Ovary (tissue), 9 donors: ENCODE data around the gene DNAH8. TPM values are rescaled to one million over a fixed set of nuclear protein-coding genes. Genes with fewer than 3 reads are reported as not detected.

ENCODE experiments used
- DNase-seq, 5 donors: peaks; one replicate each; pipeline ENCODE4 v3.0.0-alpha.2; 2019 to 2020
- H3K27ac ChIP-seq, 2 donors: fragments of 200-600 bp; one replicate each; pipeline versions ENCODE4 v1.5.1 to v1.8.0; 2019 to 2022
- H3K27me3 ChIP-seq: fragments of 200-600 bp; one replicate; pipeline ENCODE4 v1.8.0; 2022
- H3K36me3 ChIP-seq: fragments of 200-600 bp; sonication (generic); one replicate; pipeline ENCODE4 v1.5.1; 2019
- H3K4me1 ChIP-seq: one replicate; pipeline ENCODE4 v1.8.1; 2013; ENCODE audit warnings: mild to moderate bottlenecking, moderate library complexity; ENCODE audit not compliant: insufficient read depth
- H3K4me3 ChIP-seq: fragments of 200-600 bp; sonication (generic); one replicate; pipeline ENCODE4 v1.5.1; 2017
- H3K9me3 ChIP-seq, 2 donors: fragments of 200-600 bp in 1 of 2; sonication (generic) in 1 of 2; one replicate each; pipeline versions ENCODE4 v1.5.1 to v1.8.1; 2013 to 2019; ENCODE audit warnings: mild to moderate bottlenecking in 1 of 2, moderate library complexity in 1 of 2
- CTCF ChIP-seq, 3 donors: fragments of 450-650 bp in 2 of 3; fragments of 200-600 bp in 1 of 3; IDR thresholded peaks; one replicate each; pipeline versions ENCODE4 v1.5.1 to v1.8.0; 2016 to 2022; ENCODE audit warnings: antibody characterized with exemption in 3 of 3, mild to moderate bottlenecking in 1 of 3
- EP300 ChIP-seq: sonication (generic); formaldehyde crosslinking; IDR thresholded peaks from one replicate; pipeline ENCODE4 v1.6.1; 2017; ENCODE audit warnings: antibody characterized with exemption
- POLR2A ChIP-seq: fragments of 450-650 bp; IDR thresholded peaks from one replicate; pipeline ENCODE4 v1.6.1; 2017; ENCODE audit warnings: antibody characterized with exemption, mild to moderate bottlenecking, moderate library complexity
- WGBS, 3 donors: extraction: QIAGEN DNeasy Blood & Tissue Kit in 1 of 3; methylation state at CpG; one replicate each; pipeline versions ENCODE4 v1.1.5 to v1.1.7; 2013 to 2017; 5-methylcytosine and 5-hydroxymethylcytosine counted together
- intact Hi-C, 4 donors: fragments of 100-400 bp; cut with DNase I; formaldehyde crosslinking; loops; one replicate each; pipeline versions ENCODE4 v1.11.0 to v1.15.1; 2022 to 2023
- polyA plus RNA-seq, 2 donors: library from polyadenylated mRNA; stranded (reverse); fragments of 200-250 nt in 1 of 2; fragments of 350-450 nt in 1 of 2; fragmentation: Illumina TruSeq in 1 of 2; extraction: RNeasy Lipid Tissue Mini Kit (QIAGEN cat#74804) in 1 of 2; gene quantifications; one replicate each; pipeline ENCODE4 v1.2.3, GENCODE V29; 2013 to 2014
- total RNA-seq, 7 donors: library from RNA; depleted of rRNA in 2 of 7; stranded (reverse); fragments of >200 nt in 2 of 7; fragmentation: NEBNext Ultra II Directional in 3 of 7; extraction: Animal tissue kit (Norgen Biotek cat#: 25700) in 3 of 7; gene quantifications; one replicate each; pipeline versions ENCODE4 v1.1.0 to v1.2.4, GENCODE V29; 2016 to 2023
- donor health status: DM: no; HTN: no; CAD: no; lungs with moderate emphysema.
- donor health status: DM: no; HTN: no; CAD: no.
- donor health status: Bipolar disorder and iron deficiency.
- donor health status: DM: yes; HTN: yes; CAD: no.
- donor health status: DM: no; HTN: no; CAD: no.
- donor health status: DM: yes; HTN: yes; CAD: no.

DNAH8 gene
- total and polyA plus RNA-seq, 9 donors, result under 0.01 to 0.08 (median 0.01) TPM; not detected in 4

DNA sequence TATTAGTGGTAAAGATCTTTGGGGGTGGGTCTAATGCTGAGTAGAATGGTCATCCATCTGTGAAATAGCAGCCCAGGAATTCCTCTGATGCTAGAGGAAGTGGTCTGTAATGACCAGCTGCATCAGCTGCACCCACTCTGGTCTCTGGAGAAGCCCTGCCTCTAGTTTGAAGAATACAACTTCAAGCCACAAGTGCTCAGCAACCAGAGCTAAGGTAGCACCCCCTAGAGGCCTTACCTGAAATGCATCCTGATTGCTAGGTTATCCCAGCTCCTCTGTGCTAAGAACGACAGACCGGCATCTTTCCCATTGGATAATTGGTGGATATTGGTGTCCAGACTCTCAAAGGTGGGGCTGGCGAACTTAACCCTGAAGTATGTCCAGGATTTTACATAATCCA lies 58.2 kb downstream of the DNAH8 start:
- TF ChIP-seq EP300, result no peak
- TF ChIP-seq POLR2A, result no peak
- TF ChIP-seq CTCF (IDR thresholded peaks at IDR 0.05), result no peak
- Histone ChIP-seq H3K27ac (no peak overlapping the region), H3K36me3 (no peaks in the 10 kb centered on the region), H3K4me1 (no peaks in the 10 kb centered on the region), H3K4me3 (no peak overlapping the region), H3K9me3 (no peaks in the 10 kb centered on the region), H3K27me3 (no peaks in the 10 kb centered on the region)
- no peak for DNase-seq
- WGBS, 3 donors, result 73 to 86% (median 83%) methylated on average over 3 of the region's 3 CpGs
- intact Hi-C loops, result no loop called here

DNA sequence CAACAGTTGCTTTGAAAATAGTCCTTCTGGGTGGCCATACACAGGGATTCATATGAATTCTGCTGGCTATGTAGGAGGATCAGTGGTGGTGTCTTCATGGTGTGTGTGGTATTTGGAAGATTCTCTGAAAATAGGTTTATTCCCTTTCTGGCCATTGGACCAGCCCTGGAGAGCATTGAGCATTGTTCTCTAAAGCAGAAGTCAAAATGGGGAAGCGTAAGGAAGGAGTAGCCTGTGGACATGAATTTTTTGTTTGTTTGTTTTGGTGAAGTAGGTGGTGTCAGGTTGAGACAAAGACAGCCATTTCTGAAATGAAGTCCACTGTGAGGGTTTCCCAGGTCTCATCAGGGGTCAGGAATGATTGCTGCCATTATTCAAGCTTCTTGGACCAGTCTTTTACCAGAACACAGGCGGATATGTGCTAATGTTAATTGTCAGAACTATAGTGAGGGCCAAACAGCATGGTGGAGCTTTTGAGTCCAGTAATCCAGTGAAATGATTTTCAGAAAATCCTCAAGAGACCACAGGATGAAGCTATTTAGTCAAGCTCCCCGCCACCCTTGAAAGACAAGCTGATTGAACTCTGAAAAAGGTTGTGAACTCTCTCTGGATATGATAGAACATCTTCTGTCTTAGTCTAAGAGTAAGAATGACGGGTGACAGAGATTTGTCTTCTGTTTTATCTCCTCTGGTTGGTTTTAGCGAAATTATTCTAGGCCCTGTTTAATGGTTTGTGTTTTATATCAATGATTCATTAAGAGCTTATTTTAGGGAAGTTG lies 60.0 kb downstream of the DNAH8 start:
- Histone ChIP-seq H3K4me1 (no peaks in the 10 kb centered on the region), H3K36me3 (no peaks in the 10 kb centered on the region), H3K27me3 (no peaks in the 10 kb centered on the region), H3K9me3 (no peaks in the 10 kb centered on the region), H3K27ac (no peak overlapping the region), H3K4me3 (no peak overlapping the region)
- intact Hi-C loops, result no loop called here
- 85 to 92% (median 89%) methylated on average over 5 of the region's 5 CpGs for WGBS, 3 donors
- TF ChIP-seq CTCF (IDR thresholded peaks at IDR 0.05) (no peak), EP300 (no peak), POLR2A (no peak)
- no peak for DNase-seq

DNA sequence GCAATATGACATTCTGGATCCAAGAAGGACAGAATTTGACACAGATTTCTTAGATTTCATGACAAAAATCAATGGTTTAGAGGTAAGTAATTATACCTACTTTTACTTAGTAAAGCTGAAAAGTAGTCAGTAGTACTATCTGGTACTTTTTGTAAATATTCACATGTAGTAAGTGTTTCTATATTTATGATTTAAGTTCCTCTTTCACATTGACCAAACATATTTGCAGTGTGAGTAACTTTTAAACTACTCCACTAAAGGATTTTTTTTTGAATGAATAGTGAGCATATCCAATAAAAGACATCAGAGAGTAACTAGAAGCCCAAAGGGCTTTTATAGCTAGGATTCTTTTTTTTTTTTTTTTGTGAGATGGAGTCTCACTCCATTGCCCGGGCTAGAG lies 60.8 kb downstream of the DNAH8 start:
- TF ChIP-seq POLR2A (no peak), CTCF (IDR thresholded peaks at IDR 0.05) (no peak), EP300 (no peak)
- Histone ChIP-seq H3K27ac (no peak overlapping the region), H3K4me1 (no peaks in the 10 kb centered on the region), H3K36me3 (no peaks in the 10 kb centered on the region), H3K27me3 (no peaks in the 10 kb centered on the region), H3K9me3 (no peaks in the 10 kb centered on the region), H3K4me3 (no peak overlapping the region)
- WGBS, 3 donors, result 89 to 92% (median 91%) methylated on average over 1 of the region's 1 CpG
- intact Hi-C loops, result no loop called here
- no peak for DNase-seq

DNA sequence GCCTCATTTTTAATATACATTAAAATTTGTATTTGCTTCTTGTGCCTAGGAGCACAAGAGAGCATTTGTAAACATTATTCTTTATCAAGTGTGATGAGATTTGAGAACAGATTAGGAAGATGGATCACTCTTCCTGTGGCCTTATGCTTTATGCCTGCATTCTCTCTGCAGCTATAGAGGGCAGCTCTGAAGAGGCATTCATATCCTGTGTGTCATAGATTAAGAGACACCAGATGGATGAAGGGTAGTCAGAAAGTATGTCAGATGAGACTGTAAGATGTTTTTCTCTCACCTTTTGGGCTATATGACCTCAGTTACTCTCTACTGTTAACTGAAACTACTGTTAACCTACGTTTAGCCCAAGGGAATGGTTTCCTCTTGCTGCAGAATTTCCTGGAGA lies 61.4 kb downstream of the DNAH8 start:
- Histone ChIP-seq H3K36me3 (no peaks in the 10 kb centered on the region), H3K9me3 (no peaks in the 10 kb centered on the region), H3K27me3 (no peaks in the 10 kb centered on the region), H3K27ac (no peak overlapping the region), H3K4me1 (no peaks in the 10 kb centered on the region), H3K4me3 (no peak overlapping the region)
- 37 to 43% (median 39%) methylated on average over 1 of the region's 1 CpG for WGBS, 3 donors
- intact Hi-C loops, result no loop called here
- no peak for DNase-seq
- TF ChIP-seq EP300, result no peak
- TF ChIP-seq CTCF (IDR thresholded peaks at IDR 0.05), result no peak
- no peak for TF ChIP-seq POLR2A
